Measurements from ENCODE around the gene MPPED1. TPM values are rescaled to one million over a fixed set of nuclear protein-coding genes. Genes with fewer than 3 reads are reported as not detected.

MPPED1 gene
- total RNA-seq, 2 experiments from 2014 or later, result not detected

DNA sequence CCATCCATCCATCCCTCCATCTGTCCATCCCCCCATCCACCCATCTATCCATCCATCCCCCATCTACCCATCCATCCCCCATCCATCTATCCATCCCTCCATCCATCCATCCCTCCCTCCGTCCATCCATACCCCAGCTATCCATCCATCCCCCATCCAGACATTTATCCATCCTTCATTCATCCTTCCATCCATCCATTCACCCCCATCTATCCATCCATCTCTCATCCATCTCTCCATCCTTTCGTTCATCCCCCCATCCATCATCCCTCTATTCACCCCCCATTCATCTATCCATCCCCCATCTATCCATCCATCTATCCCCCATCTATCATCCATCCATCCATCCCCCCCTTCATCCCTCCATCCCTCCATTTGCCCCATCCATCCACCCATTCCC, 97.5 kb downstream of the MPPED1 start:
- ChIA-PET CTCF (no interaction called here), POLR2A (no interaction called here)

DNA sequence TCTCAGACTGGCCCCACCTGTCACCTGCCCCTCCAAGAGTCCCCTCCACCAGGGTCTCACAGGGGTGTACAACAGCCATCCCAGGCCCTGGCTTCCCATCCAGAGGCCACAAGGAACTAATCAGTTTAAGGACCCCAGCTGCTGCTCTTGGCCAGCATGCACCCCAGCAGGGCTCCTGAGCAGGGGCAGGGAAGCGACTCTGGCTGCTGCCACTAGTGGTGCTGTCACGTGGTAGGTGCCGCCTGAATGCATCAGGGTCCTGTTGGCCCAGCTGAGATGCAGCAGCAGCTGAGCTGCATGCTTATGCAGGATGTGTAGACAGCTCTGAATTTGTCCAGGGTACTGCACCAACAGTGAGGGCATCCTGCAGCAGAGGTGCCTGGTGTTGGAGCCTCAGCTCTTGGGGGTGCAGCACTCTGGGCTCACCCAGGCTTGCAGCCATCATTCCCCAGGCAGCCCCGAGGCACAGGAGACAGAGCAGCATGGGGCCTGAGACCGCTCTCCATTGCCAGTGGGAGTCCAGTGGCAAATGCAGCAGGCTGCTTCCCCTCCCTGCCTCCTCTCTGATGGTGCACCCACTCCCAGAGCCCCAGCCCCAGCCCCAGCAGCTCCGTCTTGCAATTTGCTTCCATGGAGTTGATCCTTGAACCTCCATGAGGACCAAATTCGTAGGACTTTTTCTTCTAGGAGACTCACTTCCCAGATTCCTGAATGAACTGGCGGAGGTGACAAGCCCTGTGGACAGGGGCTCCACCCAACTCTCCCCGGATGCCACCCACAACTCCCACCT, 98.7 kb downstream of the MPPED1 start:
- ChIA-PET CTCF (no interaction called here), POLR2A (no interaction called here)

DNA sequence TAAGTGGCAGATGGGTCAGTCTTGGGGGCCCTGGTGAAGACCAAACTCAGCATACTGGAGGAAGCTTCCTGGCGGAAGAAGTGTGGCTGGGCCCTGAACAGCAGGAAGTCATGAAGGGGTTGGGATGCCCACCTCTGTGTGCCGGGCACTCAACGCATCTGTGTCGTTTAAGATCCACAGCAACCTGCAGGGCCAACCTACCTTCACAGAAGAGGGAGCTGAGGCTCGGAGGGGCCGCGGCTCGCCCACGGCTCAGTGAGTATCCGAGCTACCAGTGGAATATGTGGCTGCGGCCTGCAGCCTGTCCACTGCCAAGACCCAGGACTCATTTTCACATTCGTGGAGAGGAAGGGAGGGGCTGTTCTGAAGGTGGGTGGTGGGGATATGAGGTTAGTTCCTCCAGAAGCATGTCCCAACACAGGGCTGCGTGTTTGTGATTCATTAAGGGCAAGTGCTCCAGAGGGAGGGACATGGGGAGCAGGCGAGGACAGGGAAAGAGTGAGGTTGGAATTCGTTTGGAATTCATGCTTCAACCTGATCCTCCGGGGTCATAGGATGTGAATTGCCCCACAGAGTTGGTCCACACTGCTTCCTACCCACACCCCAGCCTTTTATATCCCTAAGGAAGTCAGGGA, 99.6 kb downstream of the MPPED1 start:
- POLR2A ChIA-PET, result no interaction called here
- CTCF ChIA-PET, result no interaction called here

DNA sequence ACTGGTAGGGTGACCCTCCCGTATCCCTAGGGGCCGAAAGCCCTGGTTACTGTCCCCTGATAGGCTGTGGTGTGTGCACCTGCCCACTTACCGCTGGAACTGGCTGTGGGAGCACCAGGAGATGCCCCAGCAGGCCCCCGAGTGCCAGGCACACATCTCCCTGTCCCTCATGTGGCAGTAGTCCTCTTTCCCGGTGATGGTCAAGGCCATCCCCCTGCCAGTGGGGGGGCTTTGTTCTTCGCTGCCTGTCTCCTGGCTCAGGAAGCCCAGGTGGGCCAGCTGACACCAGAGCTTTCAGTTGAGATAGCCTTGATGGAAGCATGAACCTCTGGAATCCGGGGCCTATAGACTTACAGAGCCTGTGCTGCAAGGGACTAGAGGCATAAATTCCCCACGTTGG, 100.5 kb downstream of the MPPED1 start:
- ChIA-PET CTCF (no interaction called here), POLR2A (no interaction called here)

DNA sequence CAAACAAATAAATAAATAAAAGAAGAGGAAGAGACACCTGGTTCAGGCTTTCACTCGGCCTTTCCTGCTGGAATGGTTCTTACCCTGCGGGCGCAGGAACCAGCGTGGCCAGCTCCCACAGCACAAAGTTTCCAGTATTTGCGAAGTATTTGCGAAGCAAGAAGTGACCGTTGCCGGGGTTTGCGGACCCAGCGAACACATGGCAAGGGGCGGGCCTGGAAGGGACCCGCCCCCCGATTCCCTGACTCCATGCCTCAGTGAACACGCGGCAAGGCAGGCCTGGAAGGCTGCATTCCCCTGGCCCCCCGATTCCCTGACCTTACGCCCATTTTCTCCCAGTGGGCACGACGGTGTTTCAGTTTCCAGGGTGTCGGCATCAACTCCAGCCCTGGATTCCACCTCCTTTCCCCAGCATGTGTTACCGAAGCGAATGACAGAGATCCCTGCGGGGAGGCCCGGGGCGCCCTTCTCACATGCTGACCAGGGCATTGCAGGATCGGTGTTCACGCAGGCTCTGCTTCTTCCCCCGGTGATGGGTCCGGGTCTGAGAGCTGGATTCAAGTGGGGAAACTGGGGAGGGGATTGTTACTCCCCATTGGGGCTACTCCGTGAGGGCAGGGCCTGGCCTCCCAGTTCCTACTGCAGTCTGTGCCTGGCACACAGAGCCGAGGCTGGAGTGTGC, 102.8 kb downstream of the MPPED1 start:
- POLR2A ChIA-PET, result no interaction called here
- CTCF ChIA-PET, result no interaction called here

DNA sequence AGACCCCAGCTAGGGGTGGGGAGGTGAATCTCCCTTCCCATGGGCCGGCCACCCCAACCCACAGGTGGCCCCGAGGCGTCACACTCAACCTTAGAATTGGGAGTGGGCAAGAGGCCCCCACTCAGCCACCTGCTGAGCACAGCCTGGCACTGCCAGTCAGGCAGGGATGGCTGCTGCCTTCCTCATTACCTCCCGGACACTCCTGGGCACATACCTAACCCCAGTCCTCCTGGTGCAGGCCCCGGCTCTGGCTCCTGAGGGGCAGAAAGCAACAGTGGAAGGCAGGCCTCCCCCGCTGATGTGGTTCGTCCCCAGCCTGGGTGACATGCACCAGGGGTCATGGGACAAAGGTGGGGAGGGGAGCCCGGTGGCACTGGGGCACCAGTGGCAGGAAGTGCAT, 103.6 kb downstream of the MPPED1 start:
- POLR2A ChIA-PET, result no interaction called here
- CTCF ChIA-PET, result no interaction called here

DNA sequence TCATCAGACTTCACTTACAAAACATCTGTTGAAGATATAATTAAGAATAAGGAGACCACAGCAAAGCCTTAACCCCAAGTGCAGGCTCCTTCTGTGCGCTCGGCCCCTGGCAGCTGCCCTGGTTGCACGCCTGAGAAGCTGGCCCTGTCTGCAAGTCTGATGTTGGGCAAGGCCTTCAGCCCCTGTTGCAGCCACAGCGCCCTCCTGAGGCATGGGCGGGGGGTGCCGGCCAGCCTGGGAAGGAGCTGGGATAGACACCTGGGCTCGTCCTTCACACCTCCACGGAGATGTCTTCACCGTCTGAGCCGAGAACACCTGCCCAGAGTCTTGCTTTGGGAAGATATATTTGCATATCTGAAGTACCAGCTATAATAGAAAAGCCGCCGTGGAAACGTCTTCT, 104.1 kb downstream of the MPPED1 start:
- POLR2A ChIA-PET, result no interaction called here
- CTCF ChIA-PET, result no interaction called here

DNA sequence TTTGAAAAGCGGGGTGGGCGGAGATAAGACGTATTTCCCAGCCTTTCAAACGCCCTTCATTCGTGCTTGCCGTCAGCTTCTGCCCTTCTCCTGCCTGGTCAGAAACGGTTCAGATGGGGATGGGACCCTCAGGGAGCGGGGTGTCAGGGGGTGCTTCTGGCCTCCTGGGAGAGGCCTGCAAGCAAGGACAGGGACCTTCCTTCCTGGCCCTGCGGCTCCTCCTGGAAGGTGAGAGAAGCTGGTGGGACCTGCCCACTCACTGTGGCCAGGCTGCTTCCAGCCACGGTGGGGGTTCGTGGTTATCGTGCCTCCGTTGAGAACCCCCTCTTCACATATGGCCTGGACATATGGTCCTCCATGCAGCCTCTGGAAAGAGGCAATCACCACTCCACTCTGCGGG, 104.6 kb downstream of the MPPED1 start:
- CTCF ChIA-PET, result no interaction called here
- POLR2A ChIA-PET, result no interaction called here

DNA sequence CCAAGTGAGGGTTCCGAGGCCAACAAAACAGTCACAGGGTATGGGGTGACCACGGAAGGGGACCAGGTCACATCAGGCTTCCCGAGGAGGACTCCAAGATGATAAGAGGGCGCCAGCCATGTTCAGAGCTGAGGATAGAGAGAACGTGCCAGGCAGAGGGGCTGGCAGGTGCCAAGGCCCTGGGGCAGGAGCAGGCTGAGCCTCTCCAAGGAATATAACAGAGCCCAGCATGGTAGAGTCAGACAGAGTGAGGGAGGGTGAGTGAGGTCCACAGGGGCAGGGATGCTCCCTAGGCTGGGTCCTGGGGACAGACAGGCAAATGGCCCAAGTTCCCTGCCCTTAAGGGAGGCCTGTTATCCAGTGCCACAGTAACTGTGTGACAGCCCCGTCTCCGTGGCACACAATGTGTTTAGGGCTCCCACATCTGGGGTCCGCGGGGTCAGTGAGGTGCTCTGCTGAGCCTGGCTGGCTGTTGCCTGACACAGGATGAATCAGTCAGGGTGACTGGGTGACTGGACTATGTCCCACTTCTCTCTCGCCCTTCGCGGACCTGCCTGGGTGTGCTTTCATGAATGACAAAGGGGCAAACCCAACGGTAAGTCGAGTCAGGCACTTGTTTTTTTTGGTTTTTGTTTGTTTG, 105.3 kb downstream of the MPPED1 start:
- ChIA-PET POLR2A (no interaction called here), CTCF (no interaction called here)

DNA sequence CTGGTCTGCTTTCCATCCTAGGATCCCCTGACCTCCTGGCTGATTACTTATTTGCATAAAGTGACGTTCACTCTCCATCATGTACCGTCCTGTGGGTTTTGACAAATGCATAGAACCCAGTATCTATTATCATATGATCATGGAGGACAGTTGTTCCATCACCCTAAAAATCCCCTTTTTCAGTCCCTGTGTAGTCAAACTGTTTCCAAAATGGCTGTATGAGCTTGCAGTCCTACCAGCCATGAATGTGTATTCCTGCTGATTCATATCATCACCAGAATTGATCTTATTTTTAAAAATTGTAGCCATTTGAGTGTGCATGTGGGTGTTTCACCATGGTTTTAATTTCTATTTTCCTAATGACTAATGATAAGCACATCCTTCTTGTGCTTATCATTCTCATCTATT, 108.8 kb downstream of the MPPED1 start:
- ChIA-PET CTCF (interaction anchor here (1.1 kb wide), 1 partner anchor 364 kb away, joined by 3 read pairs; no protein-coding TSS in a partner anchor), POLR2A (no interaction called here)

DNA sequence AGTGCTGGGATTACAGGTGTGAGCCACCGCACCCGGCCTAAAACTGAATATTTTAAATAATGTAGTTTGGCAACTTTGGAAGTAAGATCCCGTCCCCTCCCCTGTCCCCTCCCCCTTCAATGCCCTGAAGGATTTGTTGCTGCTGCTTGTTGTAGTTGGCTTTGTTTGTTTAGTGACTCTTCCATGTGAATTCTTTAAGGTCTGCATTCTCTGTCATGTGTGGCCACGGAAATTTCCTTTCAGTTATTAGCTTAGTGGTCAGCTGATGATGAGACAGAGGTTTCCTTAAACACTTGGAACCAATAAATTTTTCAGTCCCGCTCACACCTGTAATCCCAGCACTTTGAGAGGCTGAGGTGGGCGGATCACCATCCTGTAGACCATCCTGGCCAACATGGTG, 109.9 kb downstream of the MPPED1 start:
- CTCF ChIA-PET, result no interaction called here
- POLR2A ChIA-PET, result no interaction called here

DNA sequence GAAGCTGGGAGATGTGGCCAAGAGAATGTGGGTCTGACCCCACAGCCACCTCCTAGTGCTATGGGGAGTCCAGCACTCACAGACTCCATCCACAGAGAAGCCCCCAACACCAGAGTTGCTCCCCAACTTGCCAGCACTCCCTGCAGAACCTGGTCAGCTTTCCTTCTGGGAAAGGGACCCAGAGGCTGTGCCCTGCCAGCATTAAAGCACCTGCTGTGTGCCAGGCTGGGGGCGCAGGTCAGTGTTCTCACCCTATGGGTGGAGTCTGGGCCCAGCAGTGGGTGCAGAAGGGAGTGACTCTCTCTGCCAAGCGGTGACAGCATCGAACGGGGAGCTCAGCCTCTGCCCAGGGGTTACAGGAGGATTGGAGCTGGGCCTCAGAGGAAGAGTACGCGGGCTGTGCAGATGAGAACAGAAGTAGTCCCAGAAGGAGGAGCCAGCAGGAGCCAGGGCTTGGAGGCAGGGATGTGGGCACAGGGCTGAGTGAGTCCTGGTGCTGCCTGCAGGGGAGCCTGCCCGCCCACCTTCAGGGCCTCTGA, 114.4 kb downstream of the MPPED1 start:
- POLR2A ChIA-PET, result no interaction called here
- CTCF ChIA-PET, result no interaction called here

DNA sequence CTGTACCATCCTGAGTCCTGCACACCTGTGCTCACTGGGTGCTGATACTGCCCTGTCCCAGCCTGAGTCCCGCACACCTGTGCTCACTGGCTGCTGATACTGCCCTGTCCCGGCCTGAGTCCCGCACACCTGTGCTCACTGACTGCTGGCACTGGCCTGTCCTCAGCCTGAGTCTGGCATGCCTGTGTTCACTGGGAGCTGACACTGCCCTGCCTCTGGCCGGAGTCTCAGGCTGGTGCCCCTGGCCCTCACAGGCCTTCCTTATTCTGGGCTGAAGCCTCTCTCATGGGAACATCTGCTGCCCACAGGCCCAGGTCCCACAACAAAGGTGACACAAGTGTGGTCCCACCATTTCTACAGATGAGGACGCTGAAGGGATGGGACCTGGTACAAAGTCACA, 115.1 kb downstream of the MPPED1 start:
- CTCF ChIA-PET, result no interaction called here
- POLR2A ChIA-PET, result no interaction called here

DNA sequence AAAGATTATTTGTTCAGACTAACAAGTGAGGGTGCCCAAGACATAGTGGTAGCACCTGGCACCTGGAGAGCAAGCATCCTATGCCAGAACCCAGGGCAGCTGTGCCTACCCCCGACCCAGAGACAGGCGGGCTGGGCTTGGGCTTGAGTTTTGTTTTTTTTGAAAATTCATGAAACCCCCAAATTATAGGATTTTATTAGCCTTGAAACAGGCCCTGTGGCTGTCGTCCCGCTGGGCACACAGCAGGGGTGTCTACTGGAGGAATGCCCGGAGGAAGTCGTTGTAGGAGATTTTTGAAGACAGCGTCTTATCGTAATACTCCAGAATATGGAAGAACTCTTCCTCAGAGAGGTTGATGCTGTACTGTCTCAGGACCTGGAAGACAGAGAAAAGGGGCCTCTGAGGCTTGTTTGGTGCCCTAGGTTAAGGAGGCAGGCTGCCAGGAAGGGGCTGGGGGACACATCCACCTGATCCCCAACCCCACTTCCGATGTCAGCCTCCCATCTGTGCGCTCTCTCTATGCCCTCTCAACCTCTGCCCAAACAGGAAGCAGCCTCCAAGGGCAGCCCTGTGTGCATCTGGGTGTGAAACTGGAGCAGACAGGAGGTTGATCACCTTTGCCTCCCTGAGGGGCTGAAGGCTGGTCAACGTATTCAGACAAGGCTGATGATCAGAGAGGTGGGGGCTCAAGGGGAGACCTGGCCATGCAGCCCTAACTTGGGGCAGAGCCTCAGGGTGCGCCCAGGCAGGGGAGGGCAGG, 117.0 kb downstream of the MPPED1 start:
- ChIA-PET POLR2A (no interaction called here), CTCF (no interaction called here)

DNA sequence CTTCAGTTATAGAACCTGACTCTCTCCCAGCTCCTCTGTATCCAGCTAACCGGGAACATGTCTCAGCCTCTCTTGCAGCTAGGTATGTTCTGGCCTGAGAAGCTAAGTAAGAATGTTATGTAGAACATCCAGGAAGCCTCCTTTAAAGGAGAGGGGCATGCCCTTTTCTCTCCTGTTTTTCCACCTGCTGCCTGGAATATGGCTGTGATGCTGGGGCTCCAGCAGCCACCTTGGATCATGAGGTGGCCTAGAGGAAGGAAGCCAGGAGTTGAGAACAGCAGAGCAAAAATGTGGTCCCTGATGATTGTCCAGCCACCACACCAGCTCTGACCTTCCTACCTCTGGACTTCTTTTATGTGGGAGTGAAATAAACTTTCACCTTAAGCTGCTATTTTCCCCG, 117.6 kb downstream of the MPPED1 start:
- ChIA-PET CTCF (no interaction called here), POLR2A (no interaction called here)

DNA sequence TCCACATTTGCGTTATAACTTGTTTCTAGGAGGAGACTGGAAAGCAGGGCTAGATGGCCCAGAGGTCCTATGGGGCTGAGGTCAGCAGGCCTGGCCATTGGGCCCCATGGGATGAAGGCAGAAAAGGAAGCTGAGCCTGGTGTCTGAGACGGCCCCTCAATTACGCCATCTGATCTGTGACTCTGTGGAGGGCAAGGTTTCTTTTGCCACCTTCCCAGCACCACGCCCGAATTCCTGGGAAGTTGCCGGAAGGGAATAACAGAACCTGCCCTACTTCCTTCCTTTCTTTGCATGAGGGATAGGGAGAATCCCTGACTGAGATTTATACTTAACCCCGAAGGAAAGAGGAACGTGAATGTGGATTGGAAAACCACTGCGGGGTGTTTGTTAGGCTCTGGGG, 118.1 kb downstream of the MPPED1 start:
- ChIA-PET POLR2A (no interaction called here), CTCF (no interaction called here)

DNA sequence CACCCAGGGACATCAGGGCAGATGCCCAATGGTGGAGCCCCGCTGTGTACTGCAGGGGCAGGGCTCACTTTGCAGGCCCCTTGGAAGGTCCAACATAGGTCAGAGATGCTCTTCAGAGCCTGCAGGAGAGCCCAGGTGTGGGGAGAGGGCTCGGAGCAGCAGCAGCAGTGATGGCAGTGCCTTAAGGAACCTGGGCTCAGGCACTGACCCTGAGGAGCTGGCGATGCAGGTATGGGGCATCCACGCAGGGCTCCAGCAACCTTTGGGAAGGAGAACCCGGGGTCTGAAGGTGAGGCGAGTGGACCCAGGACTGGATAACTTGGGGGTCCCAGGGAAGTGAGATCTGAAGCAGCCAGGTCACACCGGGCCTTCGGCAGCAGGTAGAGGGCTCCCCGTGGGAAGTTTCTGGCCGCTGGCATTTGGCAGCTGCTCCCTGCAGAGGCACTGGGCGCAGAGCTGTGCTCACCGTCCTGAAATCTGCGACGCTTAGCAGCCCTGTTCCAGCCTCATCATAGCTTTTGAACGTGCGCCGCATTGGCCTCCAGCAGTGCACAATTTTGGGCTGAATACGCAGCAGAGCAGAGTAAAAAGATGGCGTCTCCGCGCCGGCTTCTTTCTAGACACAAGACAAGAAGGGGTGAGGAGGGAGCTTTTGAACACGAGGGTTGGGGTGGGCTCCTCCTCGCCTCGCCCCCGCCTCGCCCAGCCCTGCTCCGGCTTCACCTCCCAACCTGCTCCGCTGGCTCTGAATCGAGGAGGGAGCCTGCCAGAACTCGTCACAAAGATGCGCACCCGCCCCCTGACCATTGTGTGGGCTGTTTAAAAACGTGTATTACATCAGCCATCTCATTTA, 118.8 kb downstream of the MPPED1 start:
- POLR2A ChIA-PET, result no interaction called here
- CTCF ChIA-PET, result no interaction called here

DNA sequence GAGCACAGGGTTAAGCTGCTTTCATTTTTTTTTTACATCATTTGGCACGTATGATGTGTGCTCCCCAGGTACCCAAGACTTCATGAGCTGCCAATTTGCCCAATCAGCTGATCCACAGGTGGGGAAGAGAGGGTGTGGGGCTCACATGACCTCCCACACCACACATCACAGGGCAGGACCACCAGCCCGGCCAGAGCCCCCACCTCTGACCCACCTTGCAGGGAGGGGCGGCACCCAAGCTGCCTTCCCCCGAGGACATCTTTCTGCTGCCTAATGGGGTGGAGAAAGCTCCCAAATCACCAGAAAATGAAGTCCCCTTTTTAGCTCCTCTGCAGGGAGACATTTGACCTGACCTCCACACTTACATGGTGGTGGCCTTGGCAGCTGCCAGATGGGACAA, 119.8 kb downstream of the MPPED1 start:
- ChIA-PET POLR2A (no interaction called here), CTCF (no interaction called here)

Measured in activated CD8-positive, alpha-beta memory T cell treated with anti-CD3 and anti-CD28 coated beads for 36 hours (primary cell).